Stimulated activated CD4-positive, alpha-beta T cell treated with anti-CD3 and anti-CD28 coated beads, Interleukin-4, amount 100 ng/mL, for 1 hour (primary cell): ENCODE results near the gene PIM1.
"Not testable (repeated sequence)": the region's sequence is repeated elsewhere in the genome, so short reads cannot be mapped to it uniquely, and the experiment has no call there.

ENCODE experiments used
- DNase-seq: peaks from one replicate; pipeline ENCODE4 v3.0.0-alpha.2; 2020

Gene PIM1

DNA sequence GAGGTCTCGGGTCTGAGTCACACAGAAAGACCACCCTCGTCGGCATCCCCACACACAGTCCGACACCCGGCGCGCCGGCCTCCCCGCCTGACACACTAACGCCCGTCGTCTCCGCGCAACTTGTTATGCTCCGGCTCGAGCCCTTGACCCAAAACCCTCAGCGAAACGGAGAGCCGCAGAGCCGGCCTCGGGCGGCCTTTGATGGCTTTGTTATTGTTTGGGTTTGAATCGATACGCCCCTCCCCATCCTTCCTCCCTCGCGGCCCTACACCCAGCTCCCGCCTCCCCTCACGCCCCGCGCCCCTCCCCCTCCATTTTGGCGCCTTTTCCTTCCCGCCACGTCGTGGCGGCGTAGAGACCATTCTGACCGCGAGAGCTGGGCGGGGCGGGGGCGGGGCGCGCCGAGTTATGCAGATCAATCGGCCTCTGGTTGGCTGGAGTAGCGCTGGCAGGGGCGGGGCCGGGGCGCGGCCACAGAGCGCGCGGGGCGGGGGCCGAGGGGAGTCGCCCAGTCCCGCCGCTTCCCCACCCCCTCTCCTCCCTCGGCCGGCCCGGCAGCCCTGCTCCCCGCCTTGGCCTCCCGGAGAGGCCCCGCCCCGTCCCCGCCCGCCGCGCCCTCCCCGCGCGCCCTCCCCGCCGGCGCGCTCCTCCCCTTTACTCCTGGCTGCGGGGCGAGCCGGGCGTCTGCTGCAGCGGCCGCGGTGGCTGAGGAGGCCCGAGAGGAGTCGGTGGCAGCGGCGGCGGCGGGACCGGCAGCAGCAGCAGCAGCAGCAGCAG is at the start of gene PIM1:
Gene PIM1 (plus strand): TSS at position 657 of the 777 bp plus-strand sequence. CDS start 424 bp downstream, outside the sequence.
- peak; percentile 100 for DNase-seq

DNA sequence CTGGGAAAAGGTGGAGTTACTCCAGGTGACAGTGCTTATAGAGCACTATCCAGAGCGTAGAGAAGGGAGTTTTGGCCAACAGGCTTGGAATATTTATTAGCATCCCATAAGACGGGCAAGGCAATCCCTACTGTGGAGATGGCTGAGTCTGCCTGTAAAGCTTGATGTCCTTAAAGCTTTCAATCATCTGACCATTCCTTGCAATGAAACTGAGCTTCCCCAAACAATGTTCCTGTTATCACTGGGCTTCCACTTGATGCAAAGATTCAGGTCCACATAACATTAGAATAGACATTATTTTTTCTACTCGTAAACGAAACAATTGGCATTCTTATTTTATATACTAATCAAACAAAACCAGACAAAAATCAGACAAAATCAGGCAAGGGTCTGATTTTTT is 48.4 kb upstream of the PIM1 start:
- DNase-seq, result no peak

DNA sequence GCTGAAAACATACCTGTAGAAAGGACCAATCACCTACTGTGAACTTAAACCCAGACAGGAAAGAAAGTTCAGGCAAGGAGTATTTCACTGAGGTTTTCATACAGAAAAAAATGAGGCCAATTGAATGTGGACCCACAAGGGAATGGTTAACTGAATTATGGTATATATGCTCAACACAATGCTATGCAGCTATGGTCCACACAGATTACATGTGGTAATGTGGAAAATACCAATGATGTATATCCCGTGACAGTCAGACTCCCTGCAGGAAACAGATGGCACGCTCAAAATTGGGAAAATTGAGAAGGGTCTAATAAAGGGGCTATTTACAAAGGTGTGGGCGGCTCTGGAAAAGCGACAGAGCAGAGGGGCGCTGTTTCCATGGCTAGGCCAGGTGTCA is 47.1 kb upstream of the PIM1 start:
- no peak for DNase-seq

DNA sequence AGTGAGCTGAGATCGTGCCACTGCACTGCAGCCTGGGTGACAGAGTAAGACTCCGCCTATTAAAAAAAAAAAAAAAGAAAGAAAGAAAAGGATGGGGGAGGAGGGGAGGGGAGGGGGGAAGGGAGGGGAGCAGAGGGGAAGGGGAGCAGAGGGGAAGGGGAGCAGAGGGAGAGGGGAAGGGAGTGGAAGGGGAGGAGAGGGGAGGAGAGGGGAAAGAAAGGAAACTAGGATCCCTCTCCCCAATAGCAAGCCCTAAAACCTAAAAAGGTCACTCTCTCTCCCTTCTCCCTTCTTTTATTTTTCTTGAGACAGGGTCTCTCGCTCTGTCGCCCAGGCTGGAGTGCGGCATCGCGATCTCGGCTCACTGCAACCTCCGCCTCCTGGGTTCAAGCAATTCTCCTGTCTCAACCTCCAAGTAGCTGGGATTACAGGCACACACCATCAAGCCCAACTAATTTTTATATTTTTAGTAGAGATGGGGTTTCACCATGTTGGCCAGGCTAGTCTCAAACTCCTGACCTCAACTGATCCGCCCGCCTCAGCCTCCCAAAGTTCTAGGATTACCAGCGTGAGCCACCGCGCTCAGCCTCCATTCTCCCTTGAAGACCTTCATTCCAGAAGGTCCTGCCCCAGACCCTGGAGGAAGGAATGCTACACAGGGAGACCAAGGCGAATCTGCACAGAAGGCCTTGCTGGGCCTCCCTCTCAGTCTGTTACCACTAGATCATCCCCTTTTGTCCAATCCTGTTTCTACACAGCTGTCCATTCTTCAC is 45.8 kb upstream of the PIM1 start:
- DNase-seq, result no peak

DNA sequence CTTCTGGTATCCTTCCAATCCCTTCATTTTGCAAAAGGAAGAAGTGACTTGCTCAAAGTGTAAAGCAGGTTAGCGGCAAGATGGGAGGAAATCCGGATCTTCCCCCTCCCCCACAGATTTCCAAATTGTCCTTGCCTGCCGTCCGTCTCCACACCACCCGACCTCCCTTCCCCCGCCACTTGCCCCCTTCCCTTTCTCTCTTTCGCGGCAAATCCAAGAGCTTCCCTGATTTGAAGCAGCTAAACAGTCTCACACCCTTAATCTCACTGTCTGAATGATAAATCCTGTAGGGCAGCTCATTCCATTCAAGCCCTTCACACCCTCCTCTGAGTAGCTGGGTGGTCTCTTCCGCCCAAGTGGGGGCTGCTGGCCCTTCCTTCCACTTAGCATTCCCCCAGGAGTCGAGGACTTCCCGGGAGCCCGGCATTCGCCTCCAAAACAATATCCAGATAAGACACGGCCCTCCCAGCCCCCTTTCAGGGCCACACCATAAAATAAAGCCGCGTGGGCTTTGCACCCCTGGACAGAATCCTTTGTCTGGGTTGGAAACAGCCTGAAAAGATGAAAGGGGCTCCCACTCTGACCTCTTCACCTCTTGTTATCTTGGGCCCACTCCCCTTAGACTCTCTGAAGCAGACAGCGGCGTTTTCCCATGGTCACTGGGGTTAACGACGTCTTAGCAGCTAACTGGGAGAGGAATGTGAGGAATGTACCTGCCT is 44.0 kb upstream of the PIM1 start:
- DNase-seq, result no peak

DNA sequence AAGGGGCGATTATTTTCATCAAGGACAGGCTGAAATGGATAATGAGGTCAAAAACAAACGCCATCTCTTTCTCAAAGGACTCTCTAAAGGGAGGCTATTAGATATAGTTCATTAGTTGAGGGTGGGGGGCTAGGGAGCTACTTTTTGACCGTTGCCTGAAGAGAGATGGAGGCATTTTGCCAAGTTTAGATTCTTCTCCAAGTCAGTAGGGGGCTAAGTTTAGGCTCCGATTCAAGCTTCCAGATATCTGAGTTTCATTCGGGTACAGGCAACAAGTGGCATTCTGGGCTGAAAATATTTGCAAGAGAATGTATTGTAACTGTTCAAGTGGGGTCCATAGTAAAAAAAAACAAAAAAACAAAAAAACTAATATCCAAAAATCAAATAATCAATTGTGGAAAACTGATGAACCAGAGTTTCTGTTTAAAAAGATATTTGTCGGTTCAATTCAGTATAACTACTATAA is 43.4 kb upstream of the PIM1 start:
- DNase-seq, result no peak

DNA sequence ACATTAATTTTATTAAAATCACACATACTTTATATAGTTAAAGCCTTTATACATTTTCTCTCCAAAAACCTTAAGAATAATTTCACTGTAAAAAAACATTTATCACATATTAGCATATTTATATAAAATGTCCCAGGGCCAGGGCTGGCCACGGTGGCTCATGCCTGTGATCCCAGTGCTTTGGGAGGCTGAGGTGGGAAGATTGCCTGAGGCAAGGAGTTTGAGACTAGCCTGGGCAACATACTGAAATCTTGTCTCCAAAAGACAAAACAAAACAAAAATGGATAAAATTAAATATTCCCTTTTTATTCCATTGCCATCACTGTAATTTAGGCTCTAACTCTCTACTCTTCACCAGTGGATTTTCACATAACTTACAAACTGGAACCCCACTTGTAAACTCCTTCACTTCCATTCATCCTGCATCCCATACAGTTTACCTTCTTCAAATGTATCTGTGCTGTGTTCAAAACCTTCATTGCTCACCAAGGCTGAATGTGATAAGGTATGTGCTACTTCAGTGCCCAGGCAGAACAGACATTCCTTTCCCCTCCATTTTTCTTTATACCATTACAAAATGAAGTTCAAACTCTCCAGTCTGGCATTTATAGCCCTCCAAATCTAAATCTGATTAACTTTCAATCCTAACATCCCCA is 42.9 kb upstream of the PIM1 start:
- no peak for DNase-seq

DNA sequence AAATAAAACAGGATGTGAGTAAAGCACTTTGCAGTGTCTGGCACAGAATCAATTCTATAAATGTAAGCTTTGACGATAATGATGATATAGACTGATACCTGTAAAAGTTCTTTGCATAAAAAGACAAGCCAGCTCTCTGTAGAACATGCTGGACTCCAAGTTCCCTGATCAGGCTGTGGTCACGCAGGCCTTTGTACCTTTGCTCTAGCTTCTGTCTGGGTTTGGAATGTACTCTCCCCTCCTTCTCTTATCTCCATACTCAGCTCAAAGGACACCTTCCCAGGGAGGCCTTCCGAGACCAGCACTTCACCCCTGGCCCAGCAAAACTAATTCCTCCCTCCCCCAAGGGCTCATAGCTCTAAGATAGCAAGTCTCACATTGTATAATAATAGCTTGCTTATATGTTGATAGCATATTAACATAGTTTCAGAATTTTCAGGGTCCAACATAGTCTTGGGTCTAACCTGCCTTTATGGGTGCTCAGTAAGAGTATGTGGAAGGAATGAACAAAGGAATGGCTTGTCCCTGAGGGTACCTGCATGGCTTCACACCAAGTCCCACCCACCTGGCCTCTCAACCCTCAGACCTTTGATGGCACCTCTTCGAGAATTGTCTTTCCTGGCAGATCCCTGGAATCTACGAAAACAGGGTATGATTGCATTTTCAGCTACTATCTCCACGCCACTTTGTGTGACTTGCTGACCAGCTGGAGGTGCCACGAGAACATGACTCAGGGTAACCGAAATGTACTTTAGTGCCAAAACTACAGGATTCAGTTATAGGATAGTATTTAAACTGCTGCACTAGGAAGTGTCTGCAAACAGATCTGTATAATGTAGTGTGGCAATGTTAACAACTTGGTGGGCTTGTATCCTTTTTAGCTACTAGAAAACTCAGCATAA is 41.7 kb upstream of the PIM1 start:
- DNase-seq, result no peak

DNA sequence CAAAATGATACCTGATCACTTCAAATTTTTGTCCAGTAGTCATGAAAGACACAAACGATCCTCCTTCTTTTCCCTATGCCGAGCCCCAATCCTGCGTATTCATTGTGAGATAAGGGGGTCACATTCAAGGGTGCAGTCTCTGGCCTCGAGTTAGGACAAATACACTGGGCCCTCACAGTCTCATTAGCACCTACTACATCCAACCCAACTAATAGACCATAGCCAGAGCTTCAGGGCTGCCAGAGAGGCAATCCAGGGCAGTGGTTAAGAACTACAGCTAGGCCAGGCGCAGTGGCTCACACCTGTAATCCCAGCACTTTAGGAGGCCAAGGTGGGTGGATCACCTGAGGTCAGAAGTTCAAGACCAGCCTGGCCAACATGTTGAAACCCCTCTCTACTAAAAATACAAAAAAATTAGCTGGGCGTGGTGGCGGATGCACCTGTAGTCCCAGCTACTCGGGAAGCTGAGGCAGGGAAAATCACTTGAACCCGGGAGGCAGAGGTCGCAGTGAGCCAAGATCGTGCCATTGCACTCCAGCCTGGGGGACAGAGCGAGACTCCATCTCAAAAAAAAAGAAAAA is 41.0 kb upstream of the PIM1 start:
- DNase-seq, result not testable (repeated sequence)

DNA sequence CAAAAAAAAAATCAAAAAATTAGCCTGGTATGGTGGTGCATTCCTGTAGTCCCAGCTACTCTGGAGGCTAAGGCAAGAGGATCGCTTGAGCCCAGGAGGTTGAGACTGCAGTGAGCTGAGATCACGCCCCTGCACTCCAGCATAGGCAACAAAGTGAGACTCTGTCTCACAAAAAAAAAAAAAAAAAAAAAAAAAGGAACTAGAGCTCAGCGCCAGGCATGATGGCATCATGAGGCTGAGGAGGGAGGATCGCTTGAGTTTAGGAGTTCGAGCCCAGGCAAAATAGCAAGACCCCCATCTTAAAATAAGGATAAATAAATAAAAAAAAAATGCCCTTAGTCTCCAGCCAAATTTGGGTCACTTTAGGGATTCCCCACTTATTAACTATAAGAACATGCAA is 40.4 kb upstream of the PIM1 start:
- no peak for DNase-seq

DNA sequence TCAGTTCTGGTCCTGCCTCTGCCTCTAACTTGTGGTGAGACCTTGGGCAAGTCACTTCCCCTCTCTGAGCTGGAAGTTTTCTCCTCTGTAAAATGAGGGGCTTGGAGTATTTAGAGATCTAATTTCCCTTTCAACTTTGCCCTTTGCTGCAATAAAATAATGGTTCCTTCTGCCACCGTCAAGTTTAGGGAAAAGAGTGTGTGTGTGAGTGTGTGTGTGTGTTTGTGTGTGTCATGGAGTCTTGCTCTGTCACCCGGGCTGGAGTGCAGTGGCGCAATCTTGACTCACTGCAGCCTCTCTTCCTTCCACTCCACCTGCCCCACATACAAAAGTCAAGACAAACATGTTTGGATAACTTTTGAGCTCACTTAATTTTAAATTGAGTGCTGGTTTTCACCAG is 39.2 kb upstream of the PIM1 start:
- no peak for DNase-seq

DNA sequence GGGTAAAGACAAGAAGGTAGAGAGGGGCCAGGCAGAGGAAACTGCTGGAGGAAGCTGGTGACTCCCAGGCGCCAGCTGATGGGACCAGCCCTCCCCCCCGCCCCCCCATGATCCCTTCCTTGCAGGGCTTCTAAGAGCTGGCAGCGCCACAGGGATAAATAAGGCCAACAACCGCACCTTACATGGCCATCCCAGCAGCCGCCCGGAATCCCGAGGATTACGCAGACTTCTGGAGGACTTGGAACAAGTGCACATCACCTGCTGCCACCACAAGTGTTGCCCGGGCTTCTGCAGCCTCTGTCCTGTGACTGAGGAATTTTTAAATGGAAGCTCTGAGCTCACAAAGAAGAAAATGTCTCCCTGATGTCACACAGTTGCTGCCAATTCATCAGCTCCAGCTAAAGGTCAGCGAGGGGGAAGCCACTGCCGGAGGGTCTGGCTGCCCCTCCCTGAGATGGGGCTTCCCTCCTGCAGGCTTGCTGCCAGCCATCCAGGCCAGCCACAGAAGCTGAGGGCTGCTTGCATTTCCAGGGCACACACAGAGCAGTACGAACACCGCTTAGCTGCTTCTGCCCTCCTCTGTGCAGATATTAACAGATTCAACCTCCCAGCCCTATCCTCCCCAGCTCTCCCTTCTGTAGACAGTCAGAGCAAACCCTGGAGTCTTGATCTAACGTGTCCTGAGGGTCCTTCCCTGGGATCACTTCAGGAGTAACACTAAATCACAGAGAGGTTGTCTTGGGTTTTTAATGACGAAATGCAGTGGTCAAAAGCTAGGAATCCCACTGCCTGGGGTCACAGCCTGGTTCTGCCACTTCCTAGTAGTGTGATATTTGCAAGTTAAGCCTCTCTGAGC is 38.6 kb upstream of the PIM1 start:
- DNase-seq, result no peak

DNA sequence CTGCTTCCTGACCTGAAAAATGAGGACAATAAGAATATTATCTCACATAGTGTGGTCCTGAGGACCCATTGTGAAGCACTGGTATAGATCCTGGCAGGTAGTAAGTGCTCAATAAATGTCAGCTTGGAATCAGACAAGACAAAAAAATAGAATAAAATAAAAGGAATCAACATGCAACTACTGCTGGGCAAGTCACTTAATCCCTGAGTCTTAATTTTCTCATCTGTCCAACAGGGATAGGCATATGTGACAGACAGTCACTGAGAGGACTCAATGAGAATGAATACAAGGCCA is 38.0 kb upstream of the PIM1 start:
- no peak for DNase-seq

DNA sequence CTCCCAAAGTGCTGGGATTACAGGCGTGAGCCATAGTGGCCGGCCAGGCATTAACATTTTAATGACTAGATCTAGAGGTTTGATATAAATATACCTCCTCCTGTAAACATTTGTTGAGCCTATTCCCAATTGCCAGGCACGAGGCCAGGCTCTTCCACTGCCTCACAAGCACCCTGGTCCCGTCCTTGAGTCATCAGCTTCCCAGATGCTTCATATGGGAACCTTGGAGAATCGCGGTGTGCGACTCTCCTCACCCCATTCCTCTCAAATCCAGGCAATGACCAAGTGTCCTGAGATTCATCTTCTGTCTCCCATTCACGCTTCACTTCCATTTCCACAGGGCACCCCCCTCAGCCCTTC is 35.9 kb upstream of the PIM1 start:
- DNase-seq, result no peak

DNA sequence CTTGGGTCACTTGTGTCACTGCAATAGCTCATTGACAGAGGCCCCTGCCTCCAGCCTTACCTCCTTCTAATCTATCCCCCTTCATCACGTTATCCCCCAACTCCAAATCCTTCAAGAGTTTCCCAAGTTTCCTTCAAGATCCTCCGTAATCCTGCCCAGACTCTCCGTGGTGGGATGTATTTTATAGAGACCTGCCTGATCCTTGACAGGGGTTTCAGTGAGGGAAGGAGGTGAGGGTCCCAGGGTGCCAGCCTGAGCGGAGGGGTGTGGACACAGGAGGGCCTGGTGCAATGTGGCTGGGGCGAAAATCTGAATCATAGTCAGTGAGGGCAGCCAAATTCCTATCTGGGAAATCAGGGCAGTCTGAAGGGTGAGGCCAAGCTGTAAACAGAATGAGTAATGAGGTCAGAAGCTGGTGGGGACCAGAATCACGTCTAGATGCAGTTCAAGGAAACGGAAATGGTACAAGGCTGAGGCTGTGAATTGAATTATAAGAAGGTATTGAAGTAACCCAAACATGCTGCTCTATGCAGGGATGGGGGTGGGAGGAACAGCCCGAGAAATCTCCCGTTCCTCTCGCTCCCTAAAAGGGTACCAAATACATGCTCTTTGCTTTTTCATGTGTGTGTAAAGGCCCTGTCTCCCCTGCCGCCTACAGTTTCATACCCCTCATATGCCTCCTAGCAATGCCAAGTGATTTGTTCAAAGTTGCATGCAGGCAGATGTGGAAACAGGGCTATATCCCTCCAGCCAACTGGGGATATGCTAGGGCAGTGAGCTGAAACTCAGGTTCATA is 35.4 kb upstream of the PIM1 start:
- DNase-seq, result no peak

DNA sequence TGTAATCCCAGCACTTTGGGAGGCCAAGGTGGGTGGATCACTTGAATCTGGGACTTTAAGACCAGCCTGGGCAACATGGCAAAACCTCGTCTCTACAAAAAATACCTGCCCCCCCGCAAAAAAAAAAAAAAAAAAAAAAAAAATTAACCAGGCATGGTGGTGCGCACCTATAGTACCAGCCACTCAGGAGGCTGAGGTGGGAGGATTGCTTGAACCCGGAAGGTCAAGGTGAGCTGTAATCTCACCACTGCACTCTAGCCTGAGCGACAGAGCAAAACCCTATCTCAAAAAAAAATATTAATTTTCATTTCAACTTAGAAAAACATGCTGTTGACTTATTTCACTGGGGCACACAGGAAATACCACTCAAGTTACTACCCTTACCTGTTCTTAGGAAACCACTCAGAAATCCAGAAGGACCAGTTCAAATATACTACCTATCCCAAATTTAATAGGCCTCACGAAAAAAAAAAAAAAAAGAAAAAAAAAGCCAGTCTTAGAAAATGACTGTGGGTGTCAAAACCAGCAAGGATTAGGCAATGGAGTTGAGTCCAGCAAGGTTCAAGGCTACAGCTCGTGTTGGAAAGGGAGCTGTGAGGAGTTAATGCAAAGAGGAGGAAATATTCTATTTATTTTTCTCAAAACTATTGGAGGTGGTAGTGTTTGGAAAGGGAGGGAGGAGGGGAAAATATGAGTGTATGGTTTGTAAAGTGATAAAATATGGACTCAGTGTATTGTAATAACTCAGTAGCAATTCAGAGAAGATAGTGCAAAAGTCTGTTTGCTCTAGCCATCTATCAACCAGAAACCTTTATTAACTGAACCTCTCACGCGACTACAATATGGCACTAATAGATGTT is 33.9 kb upstream of the PIM1 start:
- no peak for DNase-seq

DNA sequence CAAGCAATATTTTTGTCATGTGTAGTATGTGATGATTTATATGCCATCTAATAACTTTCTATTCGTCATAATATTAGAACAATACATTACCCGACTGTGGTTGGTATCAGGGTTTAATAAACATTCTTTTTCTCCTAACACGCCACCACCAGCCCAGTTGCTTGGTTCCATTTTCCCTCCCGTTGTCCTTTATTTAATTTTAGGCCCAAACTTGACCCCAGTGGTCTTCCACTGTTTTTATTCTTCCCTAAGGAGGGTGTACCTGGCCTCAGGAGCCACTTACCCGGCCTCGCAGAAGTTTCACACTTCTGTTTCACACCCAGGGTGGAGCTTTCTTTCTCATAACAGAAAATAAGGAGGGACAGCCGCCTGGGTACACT is 33.1 kb upstream of the PIM1 start:
- no peak for DNase-seq

DNA sequence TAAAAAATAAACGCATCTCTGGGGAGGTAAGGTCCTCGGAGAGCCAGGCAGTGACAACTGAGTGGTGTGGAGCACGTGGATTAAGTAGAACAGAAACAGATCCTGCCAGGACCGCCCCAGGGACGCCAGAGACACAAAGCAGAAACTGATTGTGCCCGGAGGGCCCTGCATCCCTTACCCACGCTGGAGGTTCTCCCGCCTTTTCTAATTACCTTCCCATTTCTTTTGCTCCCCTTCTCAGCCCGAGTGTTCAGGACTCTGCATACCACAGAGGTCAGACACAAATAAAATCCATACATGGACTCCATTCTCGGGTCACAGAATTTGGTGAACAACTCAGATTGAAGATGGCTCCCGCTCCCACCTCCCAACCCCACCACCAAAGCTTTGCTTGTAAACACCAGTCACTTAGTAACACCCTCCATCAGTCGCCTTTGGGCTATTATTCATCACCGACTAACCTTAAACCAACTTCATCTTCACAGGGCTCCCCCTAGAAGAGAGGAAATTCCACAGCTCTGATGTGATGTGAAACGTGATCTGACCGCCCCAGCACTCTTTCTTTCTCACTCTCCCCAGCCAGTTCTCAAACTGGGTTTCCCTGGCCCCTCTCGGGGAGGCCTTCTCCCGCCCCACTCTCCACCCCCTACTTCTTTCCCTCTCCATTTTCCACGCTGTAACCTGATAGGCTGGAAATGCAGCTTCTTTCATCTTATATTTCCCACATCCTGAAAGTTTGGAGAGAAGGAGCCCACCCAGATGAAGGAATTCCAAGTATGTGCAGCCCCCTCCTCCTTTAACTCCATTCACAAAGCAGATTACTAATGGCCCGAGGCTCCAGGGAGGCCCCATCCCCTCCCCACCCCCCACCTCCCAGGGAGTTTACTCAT is 32.5 kb upstream of the PIM1 start:
- DNase-seq, result peak; percentile 25
